DMS 273 (cell line): Measurements from ENCODE around the gene OR2AG1.
"Not testable (repeated sequence)": the region's sequence is repeated elsewhere in the genome, so short reads cannot be mapped to it uniquely, and the experiment has no call there.

Experiments
- DNase-seq: peaks from one replicate; lab custom pipeline; 2025; ENCODE audit not compliant: unreplicated experiment; lab: John Stamatoyannopoulos, UW

Gene OR2AG1

GRCh38 chr11:6780829-6781228 is 2.0 kb upstream of the OR2AG1 start:
- no peak for DNase-seq

- DNase-seq, result no peak
Measured at GRCh38 chr11:6790546-6790945, 7.7 kb downstream of the OR2AG1 start.

DNA sequence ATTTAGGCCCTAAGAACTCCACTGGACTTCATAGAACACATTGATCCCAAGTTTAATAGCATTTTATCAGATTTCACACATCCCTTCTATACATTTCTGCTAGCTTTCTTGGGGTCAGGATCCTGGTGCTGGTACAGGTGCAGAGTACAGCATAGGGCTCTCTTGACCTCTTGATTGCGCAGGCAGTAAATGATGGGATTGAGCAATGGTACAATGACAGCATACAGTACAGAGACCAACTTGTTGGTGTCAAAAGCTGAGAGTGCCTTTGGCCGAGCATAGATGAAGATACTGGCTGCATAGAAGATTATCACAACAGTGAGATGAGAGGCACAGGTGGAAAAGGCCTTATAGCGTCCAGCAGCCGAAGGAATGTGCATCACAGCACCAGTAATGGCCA is 11.8 kb downstream of the OR2AG1 start:
- DNase-seq, result no peak

DNA sequence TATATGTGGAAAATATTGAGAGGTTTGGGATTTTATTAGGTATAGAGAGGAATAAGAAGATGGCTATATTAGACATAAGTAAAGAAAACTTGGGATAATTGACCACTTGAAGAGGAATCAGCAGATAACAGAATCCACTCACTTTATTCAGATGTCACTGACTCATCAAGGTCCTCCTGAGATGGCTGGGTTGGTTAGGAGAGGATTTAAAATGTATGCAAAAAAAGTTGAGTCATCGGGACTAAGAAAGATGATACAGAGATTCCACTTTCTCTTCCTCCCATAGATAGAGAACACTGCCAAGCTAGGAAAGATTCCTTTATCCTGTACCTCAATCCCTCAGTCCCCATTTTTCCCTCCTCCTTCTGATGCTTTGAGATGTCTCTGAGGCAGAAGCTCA is 16.6 kb downstream of the OR2AG1 start, which contains the start of gene OR6A2:
OR6A2 (minus strand) TSS at position 288 of the 400 bp plus-strand sequence. CDS start 3,981 bp downstream, outside the sequence.
- no peak for DNase-seq

DNA sequence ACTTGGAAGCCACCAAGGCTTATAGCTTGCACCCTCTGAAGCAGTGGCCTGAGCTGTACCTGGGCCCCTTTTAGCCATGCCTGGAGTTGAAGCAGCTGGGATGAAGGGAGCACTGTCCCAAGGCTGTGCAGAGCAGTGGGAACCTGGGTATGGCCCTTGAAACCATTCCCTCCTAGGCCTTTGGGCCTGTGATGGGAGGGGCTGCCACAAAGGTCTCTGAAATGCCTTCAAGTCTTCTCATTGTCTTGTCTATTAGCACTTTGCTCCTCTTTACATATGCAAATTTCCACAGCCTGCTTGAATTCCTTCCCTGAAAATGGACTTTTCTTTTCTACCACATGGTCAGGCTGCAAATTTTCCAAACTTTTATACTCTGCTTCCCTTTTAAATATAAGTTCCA is 18.3 kb downstream of the OR2AG1 start:
- not testable (repeated sequence) for DNase-seq

GRCh38 chr11:6812390-6813005 is 29.7 kb downstream of the OR2AG1 start:
- peak; percentile 43 for DNase-seq

DNA sequence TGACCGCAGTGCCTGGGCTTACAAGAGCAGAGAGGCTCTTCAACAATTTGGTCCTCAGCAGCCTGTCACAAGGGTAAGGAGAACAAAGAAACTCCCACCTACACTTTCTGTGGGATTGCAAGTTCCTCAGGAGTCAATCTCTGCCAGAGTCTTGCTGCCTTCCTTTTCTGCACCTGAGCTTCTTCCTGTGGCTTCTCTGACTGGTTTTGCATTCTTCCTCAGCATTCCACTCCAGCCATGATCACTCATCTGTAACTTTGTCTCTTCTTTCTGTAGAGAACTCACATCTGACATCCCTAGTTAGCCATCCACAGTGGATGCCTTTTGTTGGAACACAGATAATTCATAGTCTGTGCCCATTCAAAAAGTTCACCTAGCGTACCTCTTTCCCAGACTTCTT is 30.8 kb downstream of the OR2AG1 start:
- DNase-seq, result no peak

- peak; percentile 7 for DNase-seq
Measured at GRCh38 chr11:6817694-6818093, 34.9 kb downstream of the OR2AG1 start.

DNA sequence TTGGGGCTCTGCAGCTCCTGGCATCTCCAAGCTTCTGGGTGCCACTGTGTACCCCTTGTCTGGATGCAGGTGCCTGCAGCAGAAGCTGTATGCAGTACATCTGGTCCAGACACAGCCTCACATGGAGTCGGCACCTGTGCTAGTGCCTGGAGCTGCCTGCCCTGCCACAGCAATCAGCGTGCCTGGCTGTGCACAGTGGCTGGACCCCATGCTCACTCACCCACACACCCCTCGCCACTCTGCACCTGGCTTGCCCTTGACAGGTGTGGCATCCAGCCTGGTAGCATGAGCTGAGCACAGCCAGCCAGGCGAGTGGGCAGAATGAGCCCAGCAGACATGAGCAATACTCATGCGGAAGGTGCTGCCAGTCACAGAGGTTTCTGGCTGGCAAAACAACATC is 36.1 kb downstream of the OR2AG1 start:
- no peak for DNase-seq

- no peak for DNase-seq
Measured at GRCh38 chr11:6824136-6824823, 41.5 kb downstream of the OR2AG1 start.

GRCh38 chr11:6825231-6825744 is 42.5 kb downstream of the OR2AG1 start:
- DNase-seq, result no peak

- no peak for DNase-seq
Measured at GRCh38 chr11:6828103-6828502, 45.3 kb downstream of the OR2AG1 start.

- DNase-seq, result no peak
Measured at GRCh38 chr11:6833356-6833755, 50.5 kb downstream of the OR2AG1 start.

DNA sequence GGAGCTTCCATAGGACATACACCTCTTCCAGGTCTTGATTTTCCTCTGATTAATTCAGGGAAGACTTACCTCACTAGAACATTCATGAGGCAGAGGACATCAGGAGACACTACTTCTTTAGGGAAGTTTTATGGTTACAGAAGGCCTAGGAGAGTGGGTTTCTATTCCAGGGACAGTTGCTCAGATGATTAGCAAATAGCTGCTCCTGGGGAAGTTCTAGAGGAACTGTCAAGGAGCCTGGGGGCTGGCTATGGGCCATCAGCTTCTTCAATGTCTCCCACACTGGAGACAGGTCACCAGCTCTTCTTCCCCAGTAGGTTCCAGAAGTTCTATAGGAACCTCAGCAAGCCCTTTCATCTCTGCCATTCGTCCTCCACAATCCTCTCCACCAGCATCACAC is 51.2 kb downstream of the OR2AG1 start:
- DNase-seq, result no peak
